WI38 (cell line): Measurements from ENCODE around the gene NIPSNAP3A.

Experiments
- H3K4me3 ChIP-seq: 2 replicates; pipeline ENCODE4 v1.5.1; 2011; ENCODE audit warnings: low read depth, mild to moderate bottlenecking, control low read depth, low read length
- CTCF ChIP-seq: IDR thresholded peaks from 2 replicates; pipeline ENCODE4 v1.5.1; 2012; ENCODE audit warnings: low read depth, mild to moderate bottlenecking, control low read depth, low read length

The NIPSNAP3A gene

DNA sequence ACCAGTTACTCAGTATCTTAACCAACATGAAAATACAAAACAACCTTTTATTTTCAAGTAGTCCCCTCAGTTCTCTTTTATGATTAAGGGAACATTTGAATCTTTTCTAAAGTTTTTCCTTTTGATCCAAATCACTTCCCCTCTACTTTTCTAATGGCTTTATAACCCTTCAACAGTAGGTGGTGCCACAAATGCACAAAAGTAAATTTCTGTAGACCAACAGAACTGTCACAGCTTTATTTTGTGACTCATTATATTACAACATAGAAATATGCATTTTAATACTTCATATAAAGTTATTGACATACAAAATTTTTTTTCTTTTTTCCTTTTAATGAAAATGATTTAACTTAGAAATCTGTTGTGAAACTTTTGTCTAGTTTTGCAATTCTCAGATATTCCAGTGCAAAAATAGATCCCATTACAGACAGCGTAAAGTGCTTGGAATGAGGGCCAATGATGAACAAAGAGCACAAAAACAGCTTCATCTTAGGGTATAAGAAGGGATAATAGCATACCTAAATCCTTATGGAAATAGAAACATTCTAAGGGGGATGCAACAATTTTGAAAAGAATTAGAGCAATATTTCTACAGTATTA, 33.4 kb downstream of the NIPSNAP3A start:
- H3K4me3 ChIP-seq: no peak overlapping the region
- TF ChIP-seq CTCF: no peak

DNA sequence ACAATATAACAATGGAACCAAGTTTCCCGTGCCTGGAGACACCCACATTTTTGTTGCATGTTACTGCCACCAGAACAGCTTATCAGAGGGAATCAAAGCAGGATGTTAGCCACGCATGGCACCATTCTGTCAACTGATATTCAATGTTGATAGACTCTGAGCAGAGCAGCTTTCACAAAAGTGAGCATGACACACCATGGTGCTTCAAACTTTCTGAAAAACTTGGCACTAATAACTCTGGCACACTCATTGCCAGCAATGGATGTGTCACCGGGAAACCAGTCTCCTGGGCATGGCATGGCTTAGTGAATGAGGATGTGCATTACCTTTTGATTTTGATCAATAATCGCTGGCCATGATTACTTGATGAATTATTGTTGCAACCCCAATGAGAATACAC, 36.1 kb downstream of the NIPSNAP3A start:
- no peak overlapping the region for H3K4me3 ChIP-seq
- TF ChIP-seq CTCF: no peak

GRCh38 chr9:104784098-104784497, 36.6 kb downstream of the NIPSNAP3A start:
- no peak overlapping the region for H3K4me3 ChIP-seq
- TF ChIP-seq CTCF: no peak

GRCh38 chr9:104786293-104786692, 38.8 kb downstream of the NIPSNAP3A start:
- H3K4me3 ChIP-seq: no peak overlapping the region
- no peak for TF ChIP-seq CTCF

- H3K4me3 ChIP-seq: no peak overlapping the region
- TF ChIP-seq CTCF: no peak
These were observed 40.0 kb downstream of the NIPSNAP3A start for GRCh38 chr9:104787306-104788015.

DNA sequence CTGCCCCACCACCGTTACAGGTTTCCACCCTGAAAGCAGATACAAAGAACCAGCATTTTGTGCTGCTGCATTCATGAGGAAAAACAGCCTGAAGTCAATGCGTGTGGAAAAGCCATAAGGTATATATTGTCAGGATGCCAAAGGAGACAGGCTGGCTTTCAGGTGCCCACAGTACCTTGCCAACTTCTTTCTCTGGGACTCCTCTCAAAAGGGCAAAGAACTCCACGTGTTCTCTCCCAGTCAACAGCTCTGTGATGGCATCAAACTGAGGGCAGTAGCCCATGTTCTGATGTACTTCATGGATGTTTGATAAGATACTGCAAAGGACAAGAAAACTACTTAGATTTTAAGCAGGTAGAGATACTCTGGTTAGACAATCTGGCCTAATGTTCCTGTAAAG, 40.8 kb downstream of the NIPSNAP3A start:
- no peak overlapping the region for H3K4me3 ChIP-seq
- no peak for TF ChIP-seq CTCF

DNA sequence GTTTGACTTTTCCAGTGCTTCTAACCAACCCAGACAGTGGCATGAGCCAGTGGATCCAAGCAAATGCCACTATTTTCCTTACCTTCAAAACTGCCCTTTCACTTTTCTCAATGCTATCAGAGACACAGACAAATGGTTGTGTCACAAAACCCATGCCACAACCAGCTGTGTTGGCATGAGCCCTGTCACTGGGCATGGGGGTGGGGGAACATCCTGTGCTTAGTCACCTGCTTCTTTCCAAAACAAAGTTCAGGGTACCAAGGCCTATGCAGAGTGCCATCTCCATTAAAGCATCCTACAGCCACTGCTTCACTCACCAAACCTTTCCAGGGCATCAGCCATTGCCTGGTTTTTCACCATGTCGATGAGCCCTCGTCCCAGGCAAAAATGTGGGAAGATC, 46.6 kb downstream of the NIPSNAP3A start:
- H3K4me3 ChIP-seq: no peak overlapping the region
- no peak for TF ChIP-seq CTCF
